Gastroesophageal sphincter (tissue), 4 donors: ENCODE data around the gene ESCO1. TPM values are rescaled to one million over a fixed set of nuclear protein-coding genes. Genes with fewer than 3 reads are reported as not detected.
"Not testable (repeated sequence)": the region's sequence is repeated elsewhere in the genome, so short reads cannot be mapped to it uniquely, and the experiment has no call there.

Experiments
- ATAC-seq: fragments of 150-250 bp; one replicate; pipeline ENCODE4 v1.9.1; 2016; ENCODE audit warnings: mild to moderate bottlenecking, moderate library complexity
- H3K27ac ChIP-seq, 4 donors: fragments of 200-600 bp; sonication (generic) in 3 of 4; 1 replicate in 3 of 4; 2 replicates in 1 of 4; pipeline ENCODE4 v1.5.1; 2016 to 2019
- H3K27me3 ChIP-seq: fragments of 200-600 bp; sonication (generic); one replicate; pipeline ENCODE4 v1.5.1; 2019
- H3K36me3 ChIP-seq, 2 donors: fragments of 200-600 bp; sonication (generic); one replicate each; pipeline ENCODE4 v1.5.1; 2019; ENCODE audit warnings: control low read depth in 1 of 2
- H3K4me1 ChIP-seq, 3 donors: fragments of 200-600 bp; sonication (generic); 1 replicate in 2 of 3; 2 replicates in 1 of 3; pipeline ENCODE4 v1.5.1; 2016 to 2019; ENCODE audit warnings: control low read depth in 2 of 3
- H3K4me3 ChIP-seq, 2 donors: fragments of 200-600 bp; sonication (generic); one replicate each; pipeline ENCODE4 v1.5.1; 2019; ENCODE audit warnings: mild to moderate bottlenecking in 1 of 2, moderate library complexity in 1 of 2
- H3K9me3 ChIP-seq, 3 donors: fragments of 200-600 bp; sonication (generic); one replicate each; pipeline ENCODE4 v1.5.1; 2017 to 2019; ENCODE audit warnings: control low read depth in 2 of 3
- EP300 ChIP-seq: sonication (generic); formaldehyde crosslinking; IDR thresholded peaks from one replicate; pipeline ENCODE4 v1.6.1; 2017; ENCODE audit warnings: antibody characterized with exemption, mild to moderate bottlenecking
- POLR2A ChIP-seq, 2 donors: fragments of 450-650 bp; IDR thresholded peaks; one replicate each; pipeline ENCODE4 v1.6.1; 2017; ENCODE audit warnings: antibody characterized with exemption in 2 of 2, mild to moderate bottlenecking in 2 of 2, moderate library complexity in 1 of 2
- POLR2AphosphoS5 ChIP-seq: sonication (generic); formaldehyde crosslinking; IDR thresholded peaks from one replicate; pipeline ENCODE4 v1.6.1; 2017; ENCODE audit warnings: antibody characterized with exemption
- WGBS, 2 donors: methylation state at CpG; one replicate each; pipeline ENCODE4 v1.1.5; 2018; ENCODE audit warnings: low coverage in 1 of 2; 5-methylcytosine and 5-hydroxymethylcytosine counted together
- total RNA-seq, 4 donors: library from RNA; depleted of rRNA; stranded (reverse); fragments of >200 nt; gene quantifications; one replicate each; pipeline ENCODE4 v1.1.0, GENCODE V29; 2016
- TF ChIP-seq, protein P1 (sequence below), 4 experiments: fragments of 200-600 bp in 2 of 4; fragments of 450-650 bp in 2 of 4; sonication (generic) in 1 of 4; IDR thresholded peaks; one replicate each; pipeline ENCODE4 v1.5.1; 2017 to 2019; ENCODE audit warnings: antibody characterized with exemption in 4 of 4, mild to moderate bottlenecking in 2 of 4, moderate library complexity in 2 of 4

The ESCO1 gene
- total RNA-seq, 4 donors from 2014 or later = 13.2 to 23.4 (median 19.1) TPM

DNA sequence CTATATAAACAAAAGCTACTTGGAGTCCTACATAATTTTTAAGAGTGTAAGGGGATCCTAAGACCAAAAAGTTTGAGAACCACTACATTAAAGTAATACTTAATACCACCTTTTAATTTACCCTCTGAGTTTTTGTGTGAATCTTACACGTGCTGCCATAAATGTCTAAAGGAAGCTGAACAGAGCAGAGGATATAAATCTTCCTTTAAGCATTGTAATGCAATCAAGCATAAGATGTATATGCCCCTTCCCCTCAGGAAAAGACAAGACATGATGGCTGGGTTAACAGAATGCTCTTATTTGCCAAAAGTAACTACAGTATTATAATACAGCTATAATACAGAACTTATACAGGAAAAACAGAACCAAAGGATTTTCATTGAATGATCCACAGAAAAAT lies 2.9 kb downstream of the ESCO1 start:
- no peak for ATAC-seq
- no peak overlapping the region for H3K4me3 ChIP-seq
- no peak overlapping the region for H3K27ac ChIP-seq
- no peaks in the 10 kb centered on the region for H3K36me3 ChIP-seq
- H3K9me3 ChIP-seq = no peaks in the 10 kb centered on the region
- WGBS, 2 donors = 50 to 70% methylated on average over 1 of the region's 1 CpG
- TF ChIP-seq POLR2A (IDR thresholded peaks at IDR 0.05) (no peak), EP300 (no peak), POLR2AphosphoS5 (no peak)
- TF ChIP-seq, protein P1, sequence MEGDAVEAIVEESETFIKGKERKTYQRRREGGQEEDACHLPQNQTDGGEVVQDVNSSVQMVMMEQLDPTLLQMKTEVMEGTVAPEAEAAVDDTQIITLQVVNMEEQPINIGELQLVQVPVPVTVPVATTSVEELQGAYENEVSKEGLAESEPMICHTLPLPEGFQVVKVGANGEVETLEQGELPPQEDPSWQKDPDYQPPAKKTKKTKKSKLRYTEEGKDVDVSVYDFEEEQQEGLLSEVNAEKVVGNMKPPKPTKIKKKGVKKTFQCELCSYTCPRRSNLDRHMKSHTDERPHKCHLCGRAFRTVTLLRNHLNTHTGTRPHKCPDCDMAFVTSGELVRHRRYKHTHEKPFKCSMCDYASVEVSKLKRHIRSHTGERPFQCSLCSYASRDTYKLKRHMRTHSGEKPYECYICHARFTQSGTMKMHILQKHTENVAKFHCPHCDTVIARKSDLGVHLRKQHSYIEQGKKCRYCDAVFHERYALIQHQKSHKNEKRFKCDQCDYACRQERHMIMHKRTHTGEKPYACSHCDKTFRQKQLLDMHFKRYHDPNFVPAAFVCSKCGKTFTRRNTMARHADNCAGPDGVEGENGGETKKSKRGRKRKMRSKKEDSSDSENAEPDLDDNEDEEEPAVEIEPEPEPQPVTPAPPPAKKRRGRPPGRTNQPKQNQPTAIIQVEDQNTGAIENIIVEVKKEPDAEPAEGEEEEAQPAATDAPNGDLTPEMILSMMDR (IDR thresholded peaks at IDR 0.05) = no peak
- no peaks in the 10 kb centered on the region for H3K27me3 ChIP-seq
- peaks cover 0 to 48% (median 6%) of the 10 kb centered on the region in 3 donors for H3K4me1 ChIP-seq

DNA sequence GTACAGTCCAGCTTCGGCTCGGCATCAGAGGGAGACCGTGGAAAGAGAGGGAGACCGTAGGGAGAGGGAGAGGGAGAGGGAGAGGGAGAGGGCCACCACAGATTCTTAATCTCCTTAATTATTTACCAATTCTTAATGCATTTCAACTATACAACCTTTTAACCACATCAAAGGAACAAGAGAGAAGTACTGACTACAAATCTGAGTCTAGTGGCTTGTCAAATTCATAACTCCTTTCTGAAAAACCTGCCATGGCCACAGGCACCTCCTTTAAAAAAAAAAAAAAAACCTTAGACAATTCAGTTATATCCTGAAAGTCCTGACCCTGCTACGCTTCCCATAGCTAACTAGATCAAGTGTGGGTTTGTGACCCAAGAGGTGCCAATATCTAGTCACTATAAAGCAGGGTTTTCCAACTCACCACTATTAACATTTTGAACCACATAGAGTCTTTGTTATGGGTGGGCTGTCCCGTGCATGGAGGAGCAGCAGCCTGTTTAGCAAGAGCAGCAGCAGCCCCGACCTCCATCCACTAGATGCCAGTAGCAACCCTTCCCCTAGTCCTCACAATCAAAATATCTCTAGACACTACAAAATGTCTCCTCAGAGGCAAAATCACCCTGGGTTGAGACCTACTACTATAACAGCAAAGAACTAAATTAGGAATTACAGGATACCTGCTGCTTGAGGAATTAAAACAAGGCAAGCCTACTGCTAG lies 6.8 kb downstream of the ESCO1 start:
- TF ChIP-seq EP300 (no peak), POLR2A (IDR thresholded peaks at IDR 0.05) (no peak), POLR2AphosphoS5 (no peak)
- TF ChIP-seq, protein P1 (IDR thresholded peaks at IDR 0.05) = no peak
- Histone ChIP-seq H3K36me3 (peaks cover 0 to 4% of the 10 kb centered on the region in 2 donors), H3K9me3 (no peaks in the 10 kb centered on the region), H3K4me1 (peaks cover 0 to 30% (median 0%) of the 10 kb centered on the region in 3 donors), H3K4me3 (no peak overlapping the region), H3K27me3 (no peaks in the 10 kb centered on the region), H3K27ac (no peak overlapping the region)
- no peak for ATAC-seq
- 85 to 100% methylated on average over 1 to 2 of the region's 7 CpGs for WGBS, 2 donors

DNA sequence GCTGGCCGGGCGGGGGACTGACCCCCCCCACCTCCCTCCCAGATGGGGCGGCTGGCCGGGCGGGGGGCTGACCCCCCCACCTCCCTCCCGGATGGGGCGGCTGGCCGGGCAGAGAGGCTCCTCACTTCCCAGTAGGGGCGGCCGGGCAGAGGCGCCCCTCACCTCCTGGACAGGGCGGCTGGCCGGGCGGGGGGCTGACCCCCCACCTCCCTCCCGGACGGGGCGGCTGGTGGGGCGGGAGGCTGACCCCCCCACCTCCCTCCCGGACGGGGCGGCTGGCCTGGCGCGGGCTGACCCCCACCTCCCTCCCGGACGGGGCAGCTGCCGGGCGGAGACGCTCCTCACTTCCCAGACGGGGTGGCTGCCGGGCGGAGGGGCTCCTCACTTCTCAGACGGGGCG lies 8.1 kb downstream of the ESCO1 start:
- no CpG with 5 or more reads among the region's 33 CpGs for WGBS, 2 donors
- ATAC-seq, H3K9me3 ChIP-seq, H3K27ac ChIP-seq, H3K4me3 ChIP-seq, H3K36me3 ChIP-seq, H3K27me3 ChIP-seq: not testable (repeated sequence)
- peaks cover 0 to 17% (median 0%) of the 10 kb centered on the region in 3 donors for H3K4me1 ChIP-seq

DNA sequence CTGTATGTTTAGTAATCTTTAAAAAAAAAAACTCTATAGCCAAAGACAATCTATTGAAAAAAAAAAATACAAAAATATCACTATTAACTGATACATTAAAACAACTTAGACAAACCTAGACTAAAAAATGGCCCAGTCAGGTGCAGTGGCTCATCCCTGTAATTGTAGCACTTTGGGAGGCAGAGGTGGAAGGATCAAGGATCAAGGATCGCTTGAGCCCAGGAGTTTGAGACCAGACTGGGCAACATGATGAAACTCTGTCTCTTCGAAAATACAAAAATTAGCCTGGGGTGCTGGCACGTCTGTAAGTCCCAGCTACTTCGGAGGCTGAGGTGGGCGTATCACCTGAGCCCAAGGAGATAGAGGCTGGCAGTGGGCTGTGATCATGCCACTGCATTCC lies 16.1 kb downstream of the ESCO1 start:
- no peak for TF ChIP-seq POLR2AphosphoS5
- TF ChIP-seq EP300 = no peak
- TF ChIP-seq, protein P1 (IDR thresholded peaks at IDR 0.05) = no peak
- TF ChIP-seq POLR2A (IDR thresholded peaks at IDR 0.05) = no peak
- WGBS, 2 donors = 90 to 91% methylated on average over 4 to 5 of the region's 5 CpGs
- Histone ChIP-seq H3K27me3 (no peaks in the 10 kb centered on the region), H3K27ac (no peak overlapping the region), H3K4me1 (no peaks in the 10 kb centered on the region), H3K36me3 (peaks cover 0 to 43% of the 10 kb centered on the region in 2 donors), H3K9me3 (no peaks in the 10 kb centered on the region), H3K4me3 (no peak overlapping the region)
- ATAC-seq = no peak

DNA sequence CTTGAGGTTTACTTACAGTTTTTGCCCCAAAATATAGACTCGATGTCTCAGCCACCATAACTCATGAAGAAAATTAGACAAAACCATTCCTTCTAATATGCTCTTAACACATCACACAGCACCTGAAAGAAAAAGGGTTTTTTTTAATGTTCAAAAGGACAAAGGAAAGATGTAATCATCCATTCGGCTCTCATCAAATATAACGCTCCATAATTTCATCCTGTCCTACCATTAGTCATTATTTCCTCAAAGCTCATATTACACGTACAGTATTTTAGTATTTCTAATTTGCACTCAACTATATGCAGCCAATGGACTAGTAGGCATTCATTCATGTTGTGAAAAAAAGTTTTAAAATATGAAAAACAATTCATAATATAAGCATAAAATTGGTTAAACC lies 24.8 kb downstream of the ESCO1 start:
- ATAC-seq = no peak
- H3K4me3 ChIP-seq = no peak overlapping the region
- H3K36me3 ChIP-seq = peaks cover 0 to 81% of the 10 kb centered on the region in 2 donors
- no peaks in the 10 kb centered on the region for H3K27me3 ChIP-seq
- H3K9me3 ChIP-seq = no peaks in the 10 kb centered on the region
- 87 to 96% methylated on average over 4 of the region's 4 CpGs for WGBS, 2 donors
- H3K4me1 ChIP-seq = peaks cover 0 to 28% (median 0%) of the 10 kb centered on the region in 3 donors
- no peak overlapping the region for H3K27ac ChIP-seq
- no peak for TF ChIP-seq POLR2AphosphoS5
- no peak for TF ChIP-seq POLR2A (IDR thresholded peaks at IDR 0.05)
- TF ChIP-seq EP300 = no peak
- TF ChIP-seq, protein P1 (IDR thresholded peaks at IDR 0.05) = no peak
